K562 (cell line): ENCODE results near the gene SKIDA1. TPM values are rescaled to one million over a fixed set of nuclear protein-coding genes. Genes with fewer than 3 reads are reported as not detected.

ENCODE experiments used
- CREBBP ChIP-seq: IDR thresholded peaks from one replicate; pipeline ENCODE4 v1.6.1; 2012; ENCODE audit warnings: low read depth, mild to moderate bottlenecking, control low read depth, inconsistent platforms, low read length
- LARP7 ChIP-seq: fragments of 450-650 bp; IDR thresholded peaks from 2 replicates; pipeline ENCODE4 v1.6.1; 2016
- MTA3 ChIP-seq: fragments of 450-650 bp; formaldehyde crosslinking; IDR thresholded peaks from 2 replicates; pipeline ENCODE4 v1.6.1; 2017; ENCODE audit warnings: mild to moderate bottlenecking, borderline replicate concordance
- MTF1 ChIP-seq: fragments of 250-450 bp; sonication (Bioruptor Pico); IDR thresholded peaks from 2 replicates; pipeline ENCODE4 v1.9.0; 2021; ENCODE audit warnings: moderate library complexity, mild to moderate bottlenecking, inconsistent platforms, borderline replicate concordance
- MXI1 ChIP-seq: IDR thresholded peaks from 2 replicates; pipeline ENCODE4 v1.6.1; 2011; ENCODE audit warnings: low read depth, mild to moderate bottlenecking, improper control_type of control experiment, low read length
- NCOR1 ChIP-seq: fragments of 450-650 bp; IDR thresholded peaks from 2 replicates; pipeline ENCODE4 v1.6.1; 2016; ENCODE audit warnings: mild to moderate bottlenecking, moderate library complexity
- POLR2B ChIP-seq: fragments of 450-650 bp; IDR thresholded peaks from 2 replicates; pipeline ENCODE4 v1.6.1; 2018; ENCODE audit warnings: low read depth; ENCODE audit not compliant: partially characterized antibody
- POLR2H ChIP-seq: IDR thresholded peaks from 2 replicates; pipeline ENCODE4 v1.6.1; 2016; ENCODE audit warnings: missing genetic modification characterization, low read depth, mild to moderate bottlenecking, control low read depth, missing compliant biosample characterization, moderate library complexity
- RBM15 ChIP-seq: fragments of 200-400 bp; formaldehyde crosslinking; IDR thresholded peaks from 2 replicates; pipeline ENCODE4 v1.6.1; 2018; ENCODE audit warnings: mild to moderate bottlenecking, low read length, moderate library complexity; ENCODE audit not compliant: insufficient read depth
- RBM17 ChIP-seq: fragments of 200-400 bp; formaldehyde crosslinking; IDR thresholded peaks from 2 replicates; pipeline ENCODE4 v1.6.1; 2017; ENCODE audit warnings: low read depth, mild to moderate bottlenecking, low read length, borderline replicate concordance
- SAFB ChIP-seq: fragments of 200-400 bp; formaldehyde crosslinking; IDR thresholded peaks from 2 replicates; pipeline ENCODE4 v1.6.1; 2017; ENCODE audit warnings: low read depth, low read length, borderline replicate concordance
- SMARCA5 ChIP-seq: fragments of 450-650 bp; IDR thresholded peaks from 2 replicates; pipeline ENCODE4 v1.6.1; 2016
- SMARCE1 ChIP-seq: fragments of 450-650 bp; IDR thresholded peaks from 2 replicates; pipeline ENCODE4 v1.7.1; 2016; ENCODE audit warnings: mild to moderate bottlenecking
- TAF1 ChIP-seq: IDR thresholded peaks from 2 replicates; pipeline ENCODE4 v1.6.1; 2011; ENCODE audit warnings: mild to moderate bottlenecking, low read length, moderate library complexity; ENCODE audit not compliant: insufficient read depth, control insufficient read depth, severe bottlenecking; ENCODE audit errors: extremely low read depth
- TBP ChIP-seq: optimal IDR thresholded peaks from 2 replicates; pipeline ENCODE3; 2011; ENCODE audit warnings: low read depth, low read length, improper control_type of control experiment
- TEAD1 ChIP-seq, 2 experiments: fragments of 450-650 bp in 1 of 2; sonication (generic) in 1 of 2; formaldehyde crosslinking; IDR thresholded peaks; 2 replicates each; pipeline versions ENCODE4 v1.4.0 to v1.8.0; 2020 to 2022; ENCODE audit warnings: mild to moderate bottlenecking in 2 of 2, missing genetic modification reagents in 1 of 2
- ZBED1 ChIP-seq: IDR thresholded peaks from 2 replicates; pipeline ENCODE4 v1.6.1; 2014
- ZNF143 ChIP-seq: sonication (generic); formaldehyde crosslinking; IDR thresholded peaks from 2 replicates; pipeline ENCODE4 v1.9.0; 2022; ENCODE audit warnings: mild to moderate bottlenecking, missing genetic modification reagents
- ZNF184 ChIP-seq: sonication (generic); formaldehyde crosslinking; IDR thresholded peaks from 2 replicates; pipeline ENCODE4 v1.5.0; 2020; ENCODE audit warnings: missing genetic modification reagents
- ZNF197 ChIP-seq: fragments of 200-800 bp; sonication (Bioruptor generic); IDR thresholded peaks from 2 replicates; pipeline ENCODE4 v1.6.1; 2016; ENCODE audit warnings: low read depth, missing genetic modification characterization, missing compliant biosample characterization
- ZNF23 ChIP-seq: fragments of 250-450 bp; sonication (Bioruptor Pico); IDR thresholded peaks from 2 replicates; pipeline ENCODE4 v1.4.0; 2020; ENCODE audit warnings: mild to moderate bottlenecking
- polyA plus RNA-seq, 8 experiments: library from polyadenylated mRNA; depleted of rRNA in 4 of 8; stranded (reverse) in 5 of 8; unstranded in 3 of 8; fragments of >200 nt; fragmentation: Nextera tagmentation in 2 of 8; fragmentation: Illumina TruSeq in 1 of 8; extraction: Ambion mirVana in 2 of 8; extraction: Trizol in 1 of 8; gene quantifications; 2 replicates each; pipeline versions ENCODE4 v1.2.1 to v1.2.3, GENCODE V29; 2011 to 2014; ENCODE audit warnings: inconsistent platforms in 1 of 8, missing spikeins in 1 of 8
- total RNA-seq, 7 experiments: library from RNA; depleted of rRNA in 6 of 7; stranded (reverse); fragments of >200 nt in 6 of 7; fragmentation: Illumina TruSeq in 2 of 7; extraction: Trizol in 2 of 7; gene quantifications; 2 replicates each; pipeline versions ENCODE4 v1.2.1 to v1.2.3, GENCODE V29; 2011 to 2021; ENCODE audit warnings: low replicate concordance in 1 of 7
- TF ChIP-seq, protein P1 (sequence below), 2 experiments: fragments of 450-650 bp; IDR thresholded peaks; 2 replicates each; pipeline ENCODE4 v1.6.1; 2016
- TF ChIP-seq, protein P2 (sequence below): sonication (generic); formaldehyde crosslinking; IDR thresholded peaks from 2 replicates; pipeline ENCODE4 v1.8.1; 2023; ENCODE audit warnings: mild to moderate bottlenecking, missing genetic modification reagents
- TF ChIP-seq, protein P3 (sequence below): sonication (generic); formaldehyde crosslinking; IDR thresholded peaks from 2 replicates; pipeline ENCODE4 v1.8.0; 2022; ENCODE audit warnings: missing genetic modification reagents, mild to moderate bottlenecking, borderline replicate concordance

The SKIDA1 gene
- total and polyA plus RNA-seq, 9 of the 15 experiments (the other 6 are each of a cell fraction or from before 2014, with no cell fraction given) = 0.05 to 1.1 (median 0.42) TPM

DNA sequence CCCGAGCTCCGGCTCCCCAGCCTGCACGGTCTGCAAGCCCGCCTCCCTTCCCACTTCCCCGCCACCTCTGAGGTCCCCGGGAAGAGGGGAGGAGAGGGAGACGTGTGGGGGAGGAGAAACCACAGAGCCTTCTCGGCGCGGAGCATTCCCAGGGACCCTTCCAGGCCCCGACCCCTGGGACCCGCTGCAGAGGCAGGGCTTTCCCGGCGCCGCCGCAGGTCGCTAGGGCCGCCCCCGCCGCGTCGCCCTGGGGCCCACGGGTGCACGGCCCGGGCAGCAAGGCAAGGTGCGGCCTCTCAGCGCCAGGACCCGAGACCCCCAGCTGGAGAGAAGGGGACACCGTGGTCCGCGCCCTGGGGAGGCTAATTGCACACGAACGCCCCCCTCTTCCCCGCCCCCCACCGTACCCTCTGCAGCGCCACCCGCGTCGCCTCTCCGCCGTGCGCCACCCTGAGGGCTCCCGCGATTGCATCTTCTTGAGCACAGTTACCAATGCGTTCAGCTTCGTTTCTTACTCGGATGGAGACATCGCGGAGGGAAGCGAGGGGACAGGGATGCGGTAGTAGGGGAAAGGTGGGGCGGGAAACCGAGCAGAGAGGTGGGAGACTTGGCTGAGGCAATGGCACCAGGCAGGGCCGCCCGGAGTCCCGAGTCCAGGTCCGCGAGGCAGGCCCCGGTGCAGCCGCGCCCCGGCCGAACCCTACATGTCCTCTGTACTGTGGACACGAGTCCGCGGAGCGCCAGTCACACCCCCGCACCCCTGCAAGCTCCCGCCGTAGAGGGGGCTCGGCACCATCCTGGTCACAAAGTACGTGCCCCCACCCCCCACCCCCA lies 28.9 kb downstream of the SKIDA1 start (continued):
- TF ChIP-seq CREBBP = no peak
- no peak for TF ChIP-seq RBM17
- TF ChIP-seq MTF1 = no peak
- TF ChIP-seq SMARCA5 = no peak
- TF ChIP-seq MTA3 = 0 out of 2 replicates have a peak, but pooled peaks have one; percentile 49
- TF ChIP-seq SMARCE1 = no peak
- no peak; a peak in 1 of 4 replicates for TF ChIP-seq TEAD1 (CRISPR knock-in tag; IDR thresholded peaks at IDR 0.05)
- TF ChIP-seq POLR2H = no peak
- TF ChIP-seq ZNF197 = no peak
- no peak for TF ChIP-seq ZNF184 (CRISPR knock-in tag)
- no peak for TF ChIP-seq ZNF23
- TF ChIP-seq, protein P1, sequence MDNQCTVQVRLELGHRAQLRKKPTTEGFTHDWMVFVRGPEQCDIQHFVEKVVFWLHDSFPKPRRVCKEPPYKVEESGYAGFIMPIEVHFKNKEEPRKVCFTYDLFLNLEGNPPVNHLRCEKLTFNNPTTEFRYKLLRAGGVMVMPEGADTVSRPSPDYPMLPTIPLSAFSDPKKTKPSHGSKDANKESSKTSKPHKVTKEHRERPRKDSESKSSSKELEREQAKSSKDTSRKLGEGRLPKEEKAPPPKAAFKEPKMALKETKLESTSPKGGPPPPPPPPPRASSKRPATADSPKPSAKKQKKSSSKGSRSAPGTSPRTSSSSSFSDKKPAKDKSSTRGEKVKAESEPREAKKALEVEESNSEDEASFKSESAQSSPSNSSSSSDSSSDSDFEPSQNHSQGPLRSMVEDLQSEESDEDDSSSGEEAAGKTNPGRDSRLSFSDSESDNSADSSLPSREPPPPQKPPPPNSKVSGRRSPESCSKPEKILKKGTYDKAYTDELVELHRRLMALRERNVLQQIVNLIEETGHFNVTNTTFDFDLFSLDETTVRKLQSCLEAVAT (IDR thresholded peaks at IDR 0.05) = no peak
- TF ChIP-seq, protein P2, sequence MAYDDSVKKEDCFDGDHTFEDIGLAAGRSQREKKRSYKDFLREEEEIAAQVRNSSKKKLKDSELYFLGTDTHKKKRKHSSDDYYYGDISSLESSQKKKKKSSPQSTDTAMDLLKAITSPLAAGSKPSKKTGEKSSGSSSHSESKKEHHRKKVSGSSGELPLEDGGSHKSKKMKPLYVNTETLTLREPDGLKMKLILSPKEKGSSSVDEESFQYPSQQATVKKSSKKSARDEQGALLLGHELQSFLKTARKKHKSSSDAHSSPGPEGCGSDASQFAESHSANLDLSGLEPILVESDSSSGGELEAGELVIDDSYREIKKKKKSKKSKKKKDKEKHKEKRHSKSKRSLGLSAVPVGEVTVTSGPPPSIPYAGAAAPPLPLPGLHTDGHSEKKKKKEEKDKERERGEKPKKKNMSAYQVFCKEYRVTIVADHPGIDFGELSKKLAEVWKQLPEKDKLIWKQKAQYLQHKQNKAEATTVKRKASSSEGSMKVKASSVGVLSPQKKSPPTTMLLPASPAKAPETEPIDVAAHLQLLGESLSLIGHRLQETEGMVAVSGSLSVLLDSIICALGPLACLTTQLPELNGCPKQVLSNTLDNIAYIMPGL (CRISPR knock-in tag) = no peak
- no peak for TF ChIP-seq TBP
- peak; percentile 40 for TF ChIP-seq TAF1
- no peak for TF ChIP-seq MXI1
- TF ChIP-seq NCOR1 = no peak
- TF ChIP-seq, protein P3, sequence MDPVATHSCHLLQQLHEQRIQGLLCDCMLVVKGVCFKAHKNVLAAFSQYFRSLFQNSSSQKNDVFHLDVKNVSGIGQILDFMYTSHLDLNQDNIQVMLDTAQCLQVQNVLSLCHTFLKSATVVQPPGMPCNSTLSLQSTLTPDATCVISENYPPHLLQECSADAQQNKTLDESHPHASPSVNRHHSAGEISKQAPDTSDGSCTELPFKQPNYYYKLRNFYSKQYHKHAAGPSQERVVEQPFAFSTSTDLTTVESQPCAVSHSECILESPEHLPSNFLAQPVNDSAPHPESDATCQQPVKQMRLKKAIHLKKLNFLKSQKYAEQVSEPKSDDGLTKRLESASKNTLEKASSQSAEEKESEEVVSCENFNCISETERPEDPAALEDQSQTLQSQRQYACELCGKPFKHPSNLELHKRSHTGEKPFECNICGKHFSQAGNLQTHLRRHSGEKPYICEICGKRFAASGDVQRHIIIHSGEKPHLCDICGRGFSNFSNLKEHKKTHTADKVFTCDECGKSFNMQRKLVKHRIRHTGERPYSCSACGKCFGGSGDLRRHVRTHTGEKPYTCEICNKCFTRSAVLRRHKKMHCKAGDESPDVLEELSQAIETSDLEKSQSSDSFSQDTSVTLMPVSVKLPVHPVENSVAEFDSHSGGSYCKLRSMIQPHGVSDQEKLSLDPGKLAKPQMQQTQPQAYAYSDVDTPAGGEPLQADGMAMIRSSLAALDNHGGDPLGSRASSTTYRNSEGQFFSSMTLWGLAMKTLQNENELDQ = no peak
- TF ChIP-seq LARP7 = no peak
- no peak for TF ChIP-seq ZNF143 (CRISPR knock-in tag)
- no peak for TF ChIP-seq SAFB
- no peak for TF ChIP-seq ZBED1
- TF ChIP-seq RBM15 = no peak
- TF ChIP-seq POLR2B = no peak
